IMR-90 (cell line): ENCODE results near the gene BRAT1. TPM values are rescaled to one million over a fixed set of nuclear protein-coding genes. Genes with fewer than 3 reads are reported as not detected.

Source experiments
- ATAC-seq: fragments of 200-7000 bp; cut with Tn5 transposase; 2 replicates; pipeline ENCODE4 v1.9.1; 2020; ENCODE audit warnings: low read depth, mild to moderate bottlenecking, moderate library complexity
- BruUV-seq: library from RNA; stranded (reverse); fragments of 400-500 nt; replicated peaks from 2 replicates; lab custom pipeline; 2021; lab: Mats Ljungman, UMichigan
- CTCF ChIA-PET: fragments of 300-600 bp; formaldehyde crosslinking; extraction: SDS; loops from one replicate; lab custom pipeline; 2021; ENCODE audit warnings: antibody characterized with exemption; lab: Yijun Ruan, JAX
- POLR2A ChIA-PET: fragments of 300-600 bp; sonication (Branson Sonifier 250); formaldehyde crosslinking; loops from one replicate; lab custom pipeline; 2022; ENCODE audit warnings: antibody characterized with exemption; ENCODE audit not compliant: unreplicated experiment; lab: Charles Lee
- DNase-seq: peaks from one replicate; pipeline ENCODE4 v3.0.0; 2013
- H2AFZ ChIP-seq: replicated peaks from 2 replicates; pipeline ENCODE3; 2013; ENCODE audit warnings: low read length, mild to moderate bottlenecking; ENCODE audit not compliant: poor library complexity
- H2AK5ac ChIP-seq: 2 replicates; pipeline ENCODE4 v1.6.1; 2013; ENCODE audit warnings: low read depth, low read length, inconsistent platforms
- H2AK9ac ChIP-seq: replicated peaks from 2 replicates; pipeline ENCODE3; 2013; ENCODE audit warnings: mild to moderate bottlenecking, low read depth, low read length, moderate library complexity; ENCODE audit not compliant: poor library complexity
- H2BK120ac ChIP-seq: 2 replicates; pipeline ENCODE4 v1.6.1; 2013; ENCODE audit warnings: low read depth, low read length, inconsistent platforms
- H2BK15ac ChIP-seq: 3 replicates; pipeline ENCODE4 v1.6.1; 2013; ENCODE audit warnings: low read depth, low read length, inconsistent platforms
- H2BK20ac ChIP-seq: 2 replicates; pipeline ENCODE4 v1.6.1; 2013; ENCODE audit warnings: low read depth, mild to moderate bottlenecking, inconsistent platforms, low read length, moderate library complexity
- H2BK5ac ChIP-seq: 2 replicates; pipeline ENCODE4 v1.6.1; 2013; ENCODE audit warnings: mild to moderate bottlenecking, low read depth, low read length, inconsistent platforms; ENCODE audit not compliant: poor library complexity, severe bottlenecking
- H3K14ac ChIP-seq: replicated peaks from 2 replicates; pipeline ENCODE4 v1.6.1; 2013; ENCODE audit warnings: low read depth, low read length, inconsistent platforms
- H3K18ac ChIP-seq: 2 replicates; pipeline ENCODE4 v1.6.1; 2013; ENCODE audit warnings: low read depth, low read length, control low read depth
- H3K23ac ChIP-seq: 2 replicates; pipeline ENCODE4 v1.6.1; 2013; ENCODE audit warnings: low read depth, low read length, inconsistent platforms
- H3K27ac ChIP-seq: 2 replicates; pipeline ENCODE4 v1.5.1; 2013; ENCODE audit warnings: mild to moderate bottlenecking, control low read depth, low read length; ENCODE audit not compliant: insufficient read depth
- H3K27me3 ChIP-seq: 2 replicates; pipeline ENCODE4 v1.6.1; 2013; ENCODE audit warnings: low read length; ENCODE audit not compliant: control insufficient read depth, insufficient read depth
- H3K36me3 ChIP-seq: 2 replicates; pipeline ENCODE4 v1.6.1; 2013; ENCODE audit warnings: low read length, mixed read lengths; ENCODE audit not compliant: control insufficient read depth, insufficient read depth
- H3K4ac ChIP-seq: 2 replicates; pipeline ENCODE4 v1.6.1; 2013; ENCODE audit warnings: low read depth, low read length, inconsistent platforms
- H3K4me1 ChIP-seq: 2 replicates; pipeline ENCODE4 v1.6.1; 2013; ENCODE audit warnings: low read length, mixed read lengths; ENCODE audit not compliant: control insufficient read depth, insufficient read depth
- H3K4me2 ChIP-seq: 2 replicates; pipeline ENCODE4 v1.6.1; 2013; ENCODE audit warnings: low read depth, mild to moderate bottlenecking, control low read depth, low read length, moderate library complexity
- H3K4me3 ChIP-seq: 2 replicates; pipeline ENCODE4 v1.5.1; 2013; ENCODE audit warnings: low read depth, mild to moderate bottlenecking, control low read depth, low read length, moderate library complexity; ENCODE audit not compliant: insufficient read depth
- H3K56ac ChIP-seq: 2 replicates; pipeline ENCODE4 v1.6.1; 2013; ENCODE audit warnings: low read length, inconsistent platforms; ENCODE audit not compliant: insufficient read depth; ENCODE audit errors: extremely low read depth
- H3K79me1 ChIP-seq, 2 experiments: 2 replicates each; pipeline ENCODE4 v1.6.1; 2013; ENCODE audit warnings: low read length in 2 of 2, inconsistent platforms in 1 of 2, low read depth in 1 of 2
- H3K9ac ChIP-seq: 2 replicates; pipeline ENCODE4 v1.6.1; 2013; ENCODE audit warnings: low read depth, low read length, control low read depth
- H3K9me1 ChIP-seq: 2 replicates; pipeline ENCODE4 v1.6.1; 2013; ENCODE audit warnings: low read length, inconsistent platforms; ENCODE audit not compliant: insufficient read depth
- H3K9me3 ChIP-seq: 2 replicates; pipeline ENCODE4 v1.6.1; 2013; ENCODE audit warnings: low read length; ENCODE audit not compliant: control insufficient read depth, insufficient read depth
- H4K20me1 ChIP-seq: 2 replicates; pipeline ENCODE4 v1.6.1; 2013; ENCODE audit warnings: low read length, inconsistent platforms; ENCODE audit not compliant: insufficient read depth
- H4K5ac ChIP-seq: 2 replicates; pipeline ENCODE4 v1.6.1; 2013; ENCODE audit warnings: mild to moderate bottlenecking, low read depth, low read length, control low read depth
- H4K8ac ChIP-seq, 2 experiments: 2 replicates each; pipeline ENCODE4 v1.6.1; 2013; ENCODE audit warnings: low read depth in 2 of 2, low read length in 2 of 2, control low read depth in 1 of 2, inconsistent platforms in 1 of 2
- H4K91ac ChIP-seq: 2 replicates; pipeline ENCODE4 v1.6.1; 2013; ENCODE audit warnings: low read depth, low read length, inconsistent platforms; ENCODE audit not compliant: insufficient read depth
- BHLHE40 ChIP-seq: fragments of 150-350 bp; IDR thresholded peaks from 2 replicates; pipeline ENCODE4 v1.6.1; 2016; ENCODE audit warnings: mild to moderate bottlenecking, low read depth, low read length
- CEBPB ChIP-seq: IDR thresholded peaks from 2 replicates; pipeline ENCODE4 v1.6.1; 2012; ENCODE audit warnings: low read depth, low read length, improper control_type of control experiment
- CHD1 ChIP-seq: IDR thresholded peaks from 2 replicates; pipeline ENCODE4 v1.6.1; 2012; ENCODE audit warnings: low read depth, low read length, improper control_type of control experiment
- CTCF ChIP-seq: conservative IDR thresholded peaks from 2 replicates; pipeline ENCODE4 v1.5.1; 2012; ENCODE audit warnings: mild to moderate bottlenecking, low read depth, low read length, improper control_type of control experiment
- FOS ChIP-seq: fragments of 150-350 bp; IDR thresholded peaks from 2 replicates; pipeline ENCODE4 v1.6.1; 2016; ENCODE audit warnings: low read depth, low read length
- MAFK ChIP-seq: IDR thresholded peaks from 2 replicates; pipeline ENCODE4 v1.6.1; 2012; ENCODE audit warnings: low read depth, low read length, improper control_type of control experiment
- MAZ ChIP-seq: IDR thresholded peaks from 2 replicates; pipeline ENCODE4 v1.6.1; 2012; ENCODE audit warnings: low read depth, mild to moderate bottlenecking, low read length, improper control_type of control experiment, moderate library complexity, borderline replicate concordance
- MXI1 ChIP-seq: IDR thresholded peaks from 2 replicates; pipeline ENCODE4 v1.6.1; 2012; ENCODE audit warnings: low read depth, mild to moderate bottlenecking, low read length, moderate library complexity, borderline replicate concordance
- NFE2L2 ChIP-seq: fragments of 150-350 bp; IDR thresholded peaks from 2 replicates; pipeline ENCODE4 v1.6.1; 2016; ENCODE audit warnings: low read depth, mild to moderate bottlenecking, low read length
- RAD21 ChIP-seq: IDR thresholded peaks from 2 replicates; pipeline ENCODE4 v1.6.1; 2012; ENCODE audit warnings: low read length, improper control_type of control experiment
- RCOR1 ChIP-seq: IDR thresholded peaks from 2 replicates; pipeline ENCODE4 v1.6.1; 2012; ENCODE audit warnings: mild to moderate bottlenecking, low read length, improper control_type of control experiment; ENCODE audit not compliant: insufficient replicate concordance
- RFX5 ChIP-seq: IDR thresholded peaks from 2 replicates; pipeline ENCODE4 v1.8.0; 2012; ENCODE audit warnings: low read depth, mild to moderate bottlenecking, low read length, moderate library complexity
- SMC3 ChIP-seq: fragments of 150-350 bp; IDR thresholded peaks from 2 replicates; pipeline ENCODE4 v1.6.1; 2016; ENCODE audit warnings: low read depth, mild to moderate bottlenecking, antibody characterized with exemption, low read length, moderate library complexity
- WGBS, 2 experiments: methylation state at CpG; one replicate each; pipeline versions ENCODE4 v1.1.5 to v1.1.7; 2013; ENCODE audit warnings: missing lambda C conversion rate in 2 of 2; ENCODE audit not compliant: insufficient read length in 1 of 2; ENCODE audit errors: extremely low coverage in 2 of 2; 5-methylcytosine and 5-hydroxymethylcytosine counted together
- dilution Hi-C: fragments of 300-500 bp; cut with HindIII; formaldehyde crosslinking; loops from one replicate; pipeline ENCODE4 v1.14.3; 2018; ENCODE audit warnings: low sequenced_read_pairs; ENCODE audit not compliant: unreplicated experiment
- in situ Hi-C: fragments of 300-500 bp; cut with MboI; formaldehyde crosslinking; loops from 3 replicates; pipeline ENCODE4 v1.14.3; 2019; ENCODE audit warnings: low sequenced_read_pairs, inconsistent platforms, mixed read lengths
- intact Hi-C: fragments of 100-400 bp; cut with micrococcal nuclease; formaldehyde crosslinking; loops from 2 replicates; pipeline ENCODE4 v1.10.0; 2022
- polyA plus RNA-seq, 3 experiments: library from polyadenylated mRNA; depleted of rRNA; stranded (reverse); fragments of >200 nt; gene quantifications; 2 replicates each; pipeline ENCODE4 v1.2.3, GENCODE V29; 2012; ENCODE audit warnings: low replicate concordance in 1 of 3
- total RNA-seq: library from RNA; depleted of rRNA; stranded (reverse); fragments of >200 nt; gene quantifications from 2 replicates; pipeline ENCODE4 v1.2.3, GENCODE V29; 2012
- TF ChIP-seq, protein P1 (sequence below): fragments of 150-350 bp; IDR thresholded peaks from 2 replicates; pipeline ENCODE4 v1.6.1; 2016; ENCODE audit warnings: low read depth, mild to moderate bottlenecking, low read length, moderate library complexity, borderline replicate concordance
- TF ChIP-seq, protein P2 (sequence below): fragments of 150-350 bp; IDR thresholded peaks from 2 replicates; pipeline ENCODE4 v1.6.1; 2017; ENCODE audit warnings: mild to moderate bottlenecking, antibody characterized with exemption, low read length, low read depth

BRAT1 gene
- total and polyA plus RNA-seq, 2 of the 4 experiments (the other 2 are of a cell fraction) = 6.8 to 21.9 TPM

GRCh38 chr7:2544541-2545188 lies 10.7 kb downstream of the BRAT1 start:
- Histone ChIP-seq H4K8ac (no peak overlapping the region), H3K79me1 (no peaks in the 10 kb centered on the region; a peak in 1 of 4 replicates), H4K5ac (no peak overlapping the region), H4K20me1 (no peaks in the 10 kb centered on the region; the same call in 1 of the 2 replicates), H3K4me1 (no peaks in the 10 kb centered on the region), H3K4ac (no peak overlapping the region), H3K9me1 (no peaks in the 10 kb centered on the region; the same call in 1 of the 2 replicates), H3K23ac (no peak overlapping the region), H3K27me3 (no peaks in the 10 kb centered on the region), H2BK20ac (no peak overlapping the region), H3K9ac (no peak overlapping the region), H3K4me2 (no peak overlapping the region), H2AFZ (no peak overlapping the region), H3K14ac (no peak overlapping the region), H2AK5ac (no peak overlapping the region), H3K27ac (no peak overlapping the region), H3K36me3 (peaks cover 51% of the 10 kb centered on the region), H2AK9ac (no peak overlapping the region), H2BK15ac (no peak overlapping the region), H2BK5ac (no peak overlapping the region), H3K9me3 (no peaks in the 10 kb centered on the region), H3K4me3 (no peak overlapping the region), H4K91ac (no peak overlapping the region), H3K56ac (no peak overlapping the region), H3K18ac (no peak overlapping the region), H2BK120ac (no peak overlapping the region)
- dilution Hi-C loops = no loop called here
- no TSS peak for BruUV-seq
- TF ChIP-seq RFX5 (no peak), CTCF (no peak), FOS (no peak), RAD21 (no peak), NFE2L2 (no peak), SMC3 (no peak), RCOR1 (no peak), MXI1 (no peak), CEBPB (no peak), CHD1 (no peak), MAFK (no peak), BHLHE40 (no peak), MAZ (no peak)
- TF ChIP-seq, protein P1, sequence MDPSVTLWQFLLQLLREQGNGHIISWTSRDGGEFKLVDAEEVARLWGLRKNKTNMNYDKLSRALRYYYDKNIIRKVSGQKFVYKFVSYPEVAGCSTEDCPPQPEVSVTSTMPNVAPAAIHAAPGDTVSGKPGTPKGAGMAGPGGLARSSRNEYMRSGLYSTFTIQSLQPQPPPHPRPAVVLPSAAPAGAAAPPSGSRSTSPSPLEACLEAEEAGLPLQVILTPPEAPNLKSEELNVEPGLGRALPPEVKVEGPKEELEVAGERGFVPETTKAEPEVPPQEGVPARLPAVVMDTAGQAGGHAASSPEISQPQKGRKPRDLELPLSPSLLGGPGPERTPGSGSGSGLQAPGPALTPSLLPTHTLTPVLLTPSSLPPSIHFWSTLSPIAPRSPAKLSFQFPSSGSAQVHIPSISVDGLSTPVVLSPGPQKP = no peak
- TF ChIP-seq, protein P2, sequence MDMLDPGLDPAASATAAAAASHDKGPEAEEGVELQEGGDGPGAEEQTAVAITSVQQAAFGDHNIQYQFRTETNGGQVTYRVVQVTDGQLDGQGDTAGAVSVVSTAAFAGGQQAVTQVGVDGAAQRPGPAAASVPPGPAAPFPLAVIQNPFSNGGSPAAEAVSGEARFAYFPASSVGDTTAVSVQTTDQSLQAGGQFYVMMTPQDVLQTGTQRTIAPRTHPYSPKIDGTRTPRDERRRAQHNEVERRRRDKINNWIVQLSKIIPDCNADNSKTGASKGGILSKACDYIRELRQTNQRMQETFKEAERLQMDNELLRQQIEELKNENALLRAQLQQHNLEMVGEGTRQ = no peak
- 94% methylated on average over 18 of the region's 23 CpGs; no CpG with 5 or more reads in 1 of the 2 experiments for WGBS, 2 experiments
- no peak for ATAC-seq
- in situ Hi-C loops = no loop called here
- intact Hi-C loops = no loop called here
- ChIA-PET CTCF (no interaction called here), POLR2A (no interaction called here)
- no peak for DNase-seq
